ENCODE results near the gene CCL4. TPM values are rescaled to one million over a fixed set of nuclear protein-coding genes. Genes with fewer than 3 reads are reported as not detected.
"Not testable (repeated sequence)": the region's sequence is repeated elsewhere in the genome, so short reads cannot be mapped to it uniquely, and the experiment has no call there.

CCL4 gene
- polyA plus RNA-seq, 1 donor (not counting 4 experiments of a cell fraction or from before 2014, with no cell fraction given) = not detected

GRCh38 chr17:36111068-36111490 lies 7.5 kb downstream of the CCL4 start:
- Histone ChIP-seq H3K36me3 (ENCODE audit: control insufficient read depth in 2 of 2, extremely low read depth in 1 of 2, insufficient read depth in 2 of 2, low read length in 2 of 2) (no peaks in the 10 kb centered on the region), H4K20me1 (ENCODE audit: control insufficient read depth, extremely low read depth, insufficient read depth, low read length) (no peaks in the 10 kb centered on the region), H3K9me1 (ENCODE audit: control insufficient read depth, extremely low read depth, insufficient read depth, low read length) (no peaks in the 10 kb centered on the region), H3K27ac (ENCODE audit: control insufficient read depth, insufficient read depth, low read length) (no peak overlapping the region), H3K9me3 (ENCODE audit: control insufficient read depth, low read depth, low read length) (no peaks in the 10 kb centered on the region), H3K4me3 (ENCODE audit: control insufficient read depth in 2 of 3, extremely low read depth in 1 of 3, insufficient read depth in 2 of 3, low read depth in 1 of 3, low read length in 3 of 3) (no peak overlapping the region), H3K79me2 (ENCODE audit: control insufficient read depth, insufficient read depth, low read length) (no peaks in the 10 kb centered on the region), H3K4me2 (ENCODE audit: control insufficient read depth, extremely low read depth, insufficient read depth, low read depth, low read length) (no peak overlapping the region), H2AFZ (ENCODE audit: control insufficient read depth, low read length) (no peak overlapping the region), H3K4me1 (ENCODE audit: control insufficient read depth, extremely low read depth, insufficient read depth, low read length) (no peaks in the 10 kb centered on the region), H3K27me3 (ENCODE audit: control insufficient read depth, extremely low read depth, insufficient read depth, low read length) (no peaks in the 10 kb centered on the region), H3K9ac (ENCODE audit: control insufficient read depth, extremely low read depth, insufficient read depth, low read length) (no peak overlapping the region)
- DNase-seq (ENCODE audit: low read depth, low spot score) (no peak), FAIRE-seq (no peak)
- dilution Hi-C loops (cut with MboI; ENCODE audit: extremely low pct_ligation_motif_present, low sequenced_read_pairs) = no loop called here
- no peak for TF ChIP-seq EZH2 (IDR thresholded peaks at IDR 0.05; ENCODE audit: low read length)
- no peak for TF ChIP-seq CTCF (optimal IDR thresholded peaks at IDR 0.05 in 1 of 3, IDR thresholded peaks at IDR 0.05 in 1 of 3, conservative IDR thresholded peaks at IDR 0.05 in 1 of 3; ENCODE audit: extremely low read depth in 1 of 3, insufficient read depth in 2 of 3, low read length in 3 of 3)

GRCh38 chr17:36112572-36112971 lies 8.9 kb downstream of the CCL4 start:
- Histone ChIP-seq H3K9ac (ENCODE audit: control insufficient read depth, extremely low read depth, insufficient read depth, low read length) (no peak overlapping the region), H3K4me2 (ENCODE audit: control insufficient read depth, extremely low read depth, insufficient read depth, low read depth, low read length) (no peak overlapping the region), H3K36me3 (ENCODE audit: control insufficient read depth in 2 of 2, extremely low read depth in 1 of 2, insufficient read depth in 2 of 2, low read length in 2 of 2) (no peaks in the 10 kb centered on the region), H2AFZ (ENCODE audit: control insufficient read depth, low read length) (no peak overlapping the region), H3K27ac (ENCODE audit: control insufficient read depth, insufficient read depth, low read length) (no peak overlapping the region), H3K9me3 (ENCODE audit: control insufficient read depth, low read depth, low read length) (no peaks in the 10 kb centered on the region), H3K27me3 (ENCODE audit: control insufficient read depth, extremely low read depth, insufficient read depth, low read length) (no peaks in the 10 kb centered on the region), H4K20me1 (ENCODE audit: control insufficient read depth, extremely low read depth, insufficient read depth, low read length) (no peaks in the 10 kb centered on the region), H3K9me1 (ENCODE audit: control insufficient read depth, extremely low read depth, insufficient read depth, low read length) (no peaks in the 10 kb centered on the region), H3K4me1 (ENCODE audit: control insufficient read depth, extremely low read depth, insufficient read depth, low read length) (no peaks in the 10 kb centered on the region), H3K4me3 (ENCODE audit: control insufficient read depth in 2 of 3, extremely low read depth in 1 of 3, insufficient read depth in 2 of 3, low read depth in 1 of 3, low read length in 3 of 3) (no peak overlapping the region), H3K79me2 (ENCODE audit: control insufficient read depth, insufficient read depth, low read length) (no peaks in the 10 kb centered on the region)
- DNase-seq (ENCODE audit: low read depth, low spot score) (no peak), FAIRE-seq (no peak)
- dilution Hi-C loops (cut with MboI; ENCODE audit: extremely low pct_ligation_motif_present, low sequenced_read_pairs) = no loop called here
- TF ChIP-seq CTCF (optimal IDR thresholded peaks at IDR 0.05 in 1 of 3, IDR thresholded peaks at IDR 0.05 in 1 of 3, conservative IDR thresholded peaks at IDR 0.05 in 1 of 3; ENCODE audit: extremely low read depth in 1 of 3, insufficient read depth in 2 of 3, low read length in 3 of 3) (no peak), EZH2 (IDR thresholded peaks at IDR 0.05; ENCODE audit: low read length) (no peak)

- H3K4me1 ChIP-seq (ENCODE audit: control insufficient read depth, extremely low read depth, insufficient read depth, low read length); H3K9ac ChIP-seq (ENCODE audit: control insufficient read depth, extremely low read depth, insufficient read depth, low read length); H4K20me1 ChIP-seq (ENCODE audit: control insufficient read depth, extremely low read depth, insufficient read depth, low read length); H2AFZ ChIP-seq (ENCODE audit: control insufficient read depth, low read length); H3K27me3 ChIP-seq (ENCODE audit: control insufficient read depth, extremely low read depth, insufficient read depth, low read length); DNase-seq (ENCODE audit: low read depth, low spot score); H3K4me3 ChIP-seq (ENCODE audit: control insufficient read depth in 2 of 3, extremely low read depth in 1 of 3, insufficient read depth in 2 of 3, low read depth in 1 of 3, low read length in 3 of 3); H3K79me2 ChIP-seq (ENCODE audit: control insufficient read depth, insufficient read depth, low read length); dilution Hi-C loops (cut with MboI; ENCODE audit: extremely low pct_ligation_motif_present, low sequenced_read_pairs); H3K9me1 ChIP-seq (ENCODE audit: control insufficient read depth, extremely low read depth, insufficient read depth, low read length); H3K36me3 ChIP-seq (ENCODE audit: control insufficient read depth in 2 of 2, extremely low read depth in 1 of 2, insufficient read depth in 2 of 2, low read length in 2 of 2); H3K27ac ChIP-seq (ENCODE audit: control insufficient read depth, insufficient read depth, low read length); H3K4me2 ChIP-seq (ENCODE audit: control insufficient read depth, extremely low read depth, insufficient read depth, low read depth, low read length); FAIRE-seq; H3K9me3 ChIP-seq (ENCODE audit: control insufficient read depth, low read depth, low read length): not testable (repeated sequence)
Observed at GRCh38 chr17:36113131-36113530, 9.5 kb downstream of the CCL4 start.

DNA sequence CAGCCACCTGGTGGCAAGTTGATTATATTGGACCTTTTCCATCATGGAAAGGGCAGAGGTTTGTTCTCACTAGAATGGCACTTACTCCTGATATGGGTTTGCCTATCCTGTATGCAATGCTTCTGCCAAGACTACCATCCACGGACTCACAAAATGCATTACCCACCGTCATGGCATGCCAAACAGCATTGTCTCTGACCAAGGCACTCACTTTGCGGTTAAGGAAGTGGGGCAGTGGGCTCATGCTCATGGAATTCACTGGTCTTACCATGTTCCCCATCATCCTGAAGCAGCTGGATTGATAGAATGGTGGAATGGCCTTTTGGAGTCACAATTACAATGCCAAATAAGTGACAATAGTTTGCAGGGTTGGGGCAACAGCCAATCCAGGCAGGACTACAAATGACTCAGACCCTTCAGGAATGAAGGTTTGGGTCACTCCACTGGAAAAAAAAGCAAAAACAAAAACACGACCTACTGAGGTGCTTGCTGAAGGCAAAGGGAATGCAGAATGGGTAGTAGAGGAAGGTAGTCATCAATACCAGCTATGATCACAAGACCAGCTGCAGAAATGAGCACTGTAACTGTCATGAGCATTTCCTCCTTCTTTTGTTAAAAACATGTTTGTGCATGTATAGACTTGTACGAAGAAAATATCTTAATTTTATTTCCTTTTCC lies 11.5 kb downstream of the CCL4 start:
- H3K79me2 ChIP-seq (ENCODE audit: control insufficient read depth, insufficient read depth, low read length); H3K27me3 ChIP-seq (ENCODE audit: control insufficient read depth, extremely low read depth, insufficient read depth, low read length); H3K36me3 ChIP-seq (ENCODE audit: control insufficient read depth in 2 of 2, extremely low read depth in 1 of 2, insufficient read depth in 2 of 2, low read length in 2 of 2); H2AFZ ChIP-seq (ENCODE audit: control insufficient read depth, low read length); H3K9me1 ChIP-seq (ENCODE audit: control insufficient read depth, extremely low read depth, insufficient read depth, low read length); H3K4me3 ChIP-seq (ENCODE audit: control insufficient read depth in 2 of 3, extremely low read depth in 1 of 3, insufficient read depth in 2 of 3, low read depth in 1 of 3, low read length in 3 of 3); H3K9ac ChIP-seq (ENCODE audit: control insufficient read depth, extremely low read depth, insufficient read depth, low read length); H3K27ac ChIP-seq (ENCODE audit: control insufficient read depth, insufficient read depth, low read length); H3K9me3 ChIP-seq (ENCODE audit: control insufficient read depth, low read depth, low read length); H4K20me1 ChIP-seq (ENCODE audit: control insufficient read depth, extremely low read depth, insufficient read depth, low read length); FAIRE-seq; H3K4me1 ChIP-seq (ENCODE audit: control insufficient read depth, extremely low read depth, insufficient read depth, low read length); H3K4me2 ChIP-seq (ENCODE audit: control insufficient read depth, extremely low read depth, insufficient read depth, low read depth, low read length); dilution Hi-C loops (cut with MboI; ENCODE audit: extremely low pct_ligation_motif_present, low sequenced_read_pairs): not testable (repeated sequence)
- DNase-seq (ENCODE audit: low read depth, low spot score) = peak; percentile 35
